Measurements from ENCODE around the gene OR4L1. TPM values are rescaled to one million over a fixed set of nuclear protein-coding genes. Genes with fewer than 3 reads are reported as not detected.

Gene OR4L1
- total RNA-seq, 2 experiments from 2014 or later: not detected

- Histone ChIP-seq H3K4me3 (ENCODE audit: low read length) (no peak overlapping the region), H3K36me3 (ENCODE audit: insufficient read depth, low read length) (no peaks in the 10 kb centered on the region), H3K27ac (ENCODE audit: low read depth in 1 of 2, low read length in 2 of 2) (no peak overlapping the region), H3K9me3 (ENCODE audit: control insufficient read depth in 1 of 2, insufficient read depth in 1 of 2, low read length in 2 of 2) (no peaks in the 10 kb centered on the region), H3K4me1 (ENCODE audit: insufficient read depth, low read length) (no peaks in the 10 kb centered on the region), H3K27me3 (ENCODE audit: control insufficient read depth in 1 of 2, insufficient read depth in 2 of 2, low read length in 2 of 2) (no peaks in the 10 kb centered on the region)
- CTCF ChIA-PET: interaction anchor here (1.3 kb wide), 1 partner anchor 22 kb away, joined by 3 read pairs; no protein-coding TSS in a partner anchor
- intact Hi-C loops (cut with DNase I, micrococcal nuclease): no loop called here
- POLR2A ChIA-PET: no interaction called here
- no peak for TF ChIP-seq CTCF (IDR thresholded peaks at IDR 0.05)
- no peak overlapping the region for H3K4me3 Mint-ChIP-seq
- ATAC-seq (ENCODE audit: poor library complexity) (no peak), DNase-seq (no peak)
- no peaks in the 10 kb centered on the region for H3K4me1 Mint-ChIP-seq (ENCODE audit: low read depth)
- H3K9me3 Mint-ChIP-seq: peaks cover 3% of the 10 kb centered on the region
- no peaks in the 10 kb centered on the region for H3K36me3 Mint-ChIP-seq (ENCODE audit: low read depth)
- no peak overlapping the region for H3K27ac Mint-ChIP-seq
- no peaks in the 10 kb centered on the region for H3K27me3 Mint-ChIP-seq
Observed at GRCh38 chr14:20035449-20035848, 24.4 kb upstream of the OR4L1 start.

DNA sequence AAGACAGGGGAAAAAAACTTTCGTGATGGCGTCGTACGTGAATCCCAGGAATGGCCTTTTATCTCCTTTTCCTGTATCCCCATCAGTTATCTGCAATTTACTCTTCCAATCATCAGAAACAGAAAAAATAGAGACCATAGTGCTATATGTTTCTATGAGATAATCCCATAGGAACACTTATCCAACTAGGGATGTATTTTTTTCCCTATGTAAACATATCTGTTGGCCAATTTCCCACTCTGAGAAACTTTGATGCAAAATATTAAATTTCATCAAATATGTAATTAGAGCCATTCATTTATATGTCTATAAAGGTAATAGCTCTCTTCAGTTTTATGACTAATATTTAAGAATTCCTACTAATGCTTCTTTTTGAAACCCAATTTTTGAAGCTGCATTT lies 23.9 kb upstream of the OR4L1 start, which contains the start of gene OR4K13:
Gene OR4K13 (minus strand): TSS at position 101 of the 400 bp plus-strand sequence. CDS start 1,280 bp downstream, outside the sequence.
- no peaks in the 10 kb centered on the region for H3K36me3 Mint-ChIP-seq (ENCODE audit: low read depth)
- no peaks in the 10 kb centered on the region for H3K36me3 ChIP-seq (ENCODE audit: insufficient read depth, low read length)
- peaks cover 3% of the 10 kb centered on the region for H3K9me3 Mint-ChIP-seq
- no peaks in the 10 kb centered on the region for H3K27me3 ChIP-seq (ENCODE audit: control insufficient read depth in 1 of 2, insufficient read depth in 2 of 2, low read length in 2 of 2)
- no peaks in the 10 kb centered on the region for H3K4me1 ChIP-seq (ENCODE audit: insufficient read depth, low read length)
- TF ChIP-seq CTCF (IDR thresholded peaks at IDR 0.05): no peak
- no peak for DNase-seq
- intact Hi-C loops (cut with DNase I, micrococcal nuclease): no loop called here
- no peak within 1 kb of the TSS for H3K27ac ChIP-seq (ENCODE audit: low read depth in 1 of 2, low read length in 2 of 2)
- H3K27ac Mint-ChIP-seq: no peak within 1 kb of the TSS
- no peak within 1 kb of the TSS for H3K4me3 ChIP-seq (ENCODE audit: low read length)
- no peak within 1 kb of the TSS for H3K4me3 Mint-ChIP-seq
- CTCF ChIA-PET: interaction anchor here (1.3 kb wide), 1 partner anchor 22 kb away, joined by 3 read pairs; no protein-coding TSS in a partner anchor
- no peaks in the 10 kb centered on the region for H3K27me3 Mint-ChIP-seq
- H3K9me3 ChIP-seq (ENCODE audit: control insufficient read depth in 1 of 2, insufficient read depth in 1 of 2, low read length in 2 of 2): no peaks in the 10 kb centered on the region
- POLR2A ChIA-PET: interaction anchor here (0.6 kb wide), 1 partner anchor 163 kb away, joined by 3 read pairs; no protein-coding TSS in a partner anchor
- H3K4me1 Mint-ChIP-seq (ENCODE audit: low read depth): no peaks in the 10 kb centered on the region
- no peak for ATAC-seq (ENCODE audit: poor library complexity)

DNA sequence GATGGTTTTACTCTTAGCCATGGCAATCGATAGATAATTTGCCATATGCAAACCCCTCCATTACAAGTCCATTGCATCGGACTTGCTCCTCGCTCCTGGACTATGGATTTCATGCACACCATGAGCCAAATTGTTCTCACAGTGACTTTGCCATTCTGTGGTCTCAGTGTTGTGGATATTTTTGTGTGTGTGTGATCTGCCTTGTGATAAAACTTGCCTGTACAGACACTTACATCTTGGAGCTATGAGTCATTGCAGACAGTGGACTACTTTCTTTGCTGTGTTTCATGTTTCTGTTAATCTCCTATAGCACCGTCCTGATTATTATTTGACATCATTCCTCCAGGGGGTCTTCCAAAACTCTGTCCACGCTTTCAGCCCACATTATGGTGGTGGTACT lies 15.6 kb upstream of the OR4L1 start:
- H3K27me3 ChIP-seq (ENCODE audit: control insufficient read depth in 1 of 2, insufficient read depth in 2 of 2, low read length in 2 of 2): peaks cover 0 to 12% of the 10 kb centered on the region in 2 experiments
- TF ChIP-seq CTCF (IDR thresholded peaks at IDR 0.05): no peak
- no peak overlapping the region for H3K4me3 ChIP-seq (ENCODE audit: low read length)
- no peak for ATAC-seq (ENCODE audit: poor library complexity)
- H3K9me3 Mint-ChIP-seq: peaks cover 4% of the 10 kb centered on the region
- no peak overlapping the region for H3K27ac ChIP-seq (ENCODE audit: low read depth in 1 of 2, low read length in 2 of 2)
- no peaks in the 10 kb centered on the region for H3K4me1 Mint-ChIP-seq (ENCODE audit: low read depth)
- no peaks in the 10 kb centered on the region for H3K4me1 ChIP-seq (ENCODE audit: insufficient read depth, low read length)
- intact Hi-C loops (cut with DNase I, micrococcal nuclease): no loop called here
- DNase-seq: no peak
- no peaks in the 10 kb centered on the region for H3K36me3 ChIP-seq (ENCODE audit: insufficient read depth, low read length)
- H3K4me3 Mint-ChIP-seq: no peak overlapping the region
- CTCF ChIA-PET: no interaction called here
- peaks cover 30% of the 10 kb centered on the region for H3K27me3 Mint-ChIP-seq
- no peaks in the 10 kb centered on the region for H3K9me3 ChIP-seq (ENCODE audit: control insufficient read depth in 1 of 2, insufficient read depth in 1 of 2, low read length in 2 of 2)
- no peak overlapping the region for H3K27ac Mint-ChIP-seq
- no peaks in the 10 kb centered on the region for H3K36me3 Mint-ChIP-seq (ENCODE audit: low read depth)
- POLR2A ChIA-PET: no interaction called here
